DOHH2 (cell line): ENCODE data around the gene SLC29A4.

ENCODE experiments used
- H3F3A ChIP-seq: fragments of 200-600 bp; sonication (generic), shearing (Covaris generic); 2 replicates; pipeline ENCODE4 v1.6.0; 2016; ENCODE audit warnings: antibody characterized with exemption, mild to moderate bottlenecking; ENCODE audit not compliant: control insufficient read depth, insufficient read depth
- H3K27ac ChIP-seq: fragments of 200-600 bp; sonication (generic); 2 replicates; pipeline ENCODE4 v1.5.1; 2014; ENCODE audit warnings: low read depth, mild to moderate bottlenecking, low read length, moderate library complexity
- H3K27me3 ChIP-seq: fragments of 200-600 bp; sonication (generic); 2 replicates; pipeline ENCODE4 v1.6.1; 2014; ENCODE audit warnings: mild to moderate bottlenecking, low read length, mixed read lengths; ENCODE audit not compliant: control insufficient read depth
- H3K36me3 ChIP-seq: fragments of 200-600 bp; sonication (generic); 2 replicates; pipeline ENCODE4 v1.6.1; 2014; ENCODE audit warnings: mild to moderate bottlenecking, low read length, moderate library complexity, mixed read lengths; ENCODE audit not compliant: control insufficient read depth
- H3K4me1 ChIP-seq: fragments of 200-600 bp; sonication (generic); 2 replicates; pipeline ENCODE4 v1.6.1; 2014; ENCODE audit warnings: mild to moderate bottlenecking, low read length, mixed read lengths; ENCODE audit not compliant: control insufficient read depth
- H3K4me2 ChIP-seq: fragments of 200-600 bp; sonication (generic); 2 replicates; pipeline ENCODE4 v1.6.0; 2014; ENCODE audit warnings: mild to moderate bottlenecking, low read length, moderate library complexity
- H3K4me3 ChIP-seq: fragments of 200-600 bp; sonication (generic); 2 replicates; pipeline ENCODE4 v1.5.1; 2014; ENCODE audit warnings: mild to moderate bottlenecking, low read length, mixed read lengths
- H3K79me2 ChIP-seq: fragments of 200-600 bp; sonication (generic); 2 replicates; pipeline ENCODE4 v1.6.1; 2014; ENCODE audit warnings: mild to moderate bottlenecking, low read length, mixed read lengths; ENCODE audit not compliant: control insufficient read depth
- H3K9me2 ChIP-seq: fragments of 200-600 bp; sonication (generic); replicated peaks from 2 replicates; pipeline ENCODE4 v1.6.1; 2014; ENCODE audit warnings: mild to moderate bottlenecking, low read length, mixed read lengths; ENCODE audit not compliant: control insufficient read depth
- H3K9me3 ChIP-seq: fragments of 200-600 bp; sonication (generic); 2 replicates; pipeline ENCODE4 v1.6.1; 2014; ENCODE audit warnings: antibody characterized with exemption, low read length, mixed read lengths; ENCODE audit not compliant: control insufficient read depth, insufficient read depth
- H4K20me1 ChIP-seq: fragments of 200-600 bp; sonication (generic); 2 replicates; pipeline ENCODE4 v1.6.0; 2014; ENCODE audit warnings: low read depth, mild to moderate bottlenecking, antibody characterized with exemption, low read length, moderate library complexity; ENCODE audit not compliant: control insufficient read depth, insufficient read depth
- EZH2phosphoT487 ChIP-seq: fragments of 200-600 bp; sonication (generic); IDR thresholded peaks from 2 replicates; pipeline ENCODE4 v1.6.1; 2017; ENCODE audit warnings: borderline replicate concordance, mild to moderate bottlenecking, antibody characterized with exemption, low read length, moderate library complexity, mixed read lengths
- TF ChIP-seq, protein P1 (sequence below): fragments of 200-600 bp; sonication (generic); IDR thresholded peaks from one replicate; pipeline ENCODE4 v1.5.1; 2014; ENCODE audit warnings: antibody characterized with exemption, mild to moderate bottlenecking, low read depth, low read length; ENCODE audit not compliant: poor library complexity, severe bottlenecking

The SLC29A4 gene, protein sequence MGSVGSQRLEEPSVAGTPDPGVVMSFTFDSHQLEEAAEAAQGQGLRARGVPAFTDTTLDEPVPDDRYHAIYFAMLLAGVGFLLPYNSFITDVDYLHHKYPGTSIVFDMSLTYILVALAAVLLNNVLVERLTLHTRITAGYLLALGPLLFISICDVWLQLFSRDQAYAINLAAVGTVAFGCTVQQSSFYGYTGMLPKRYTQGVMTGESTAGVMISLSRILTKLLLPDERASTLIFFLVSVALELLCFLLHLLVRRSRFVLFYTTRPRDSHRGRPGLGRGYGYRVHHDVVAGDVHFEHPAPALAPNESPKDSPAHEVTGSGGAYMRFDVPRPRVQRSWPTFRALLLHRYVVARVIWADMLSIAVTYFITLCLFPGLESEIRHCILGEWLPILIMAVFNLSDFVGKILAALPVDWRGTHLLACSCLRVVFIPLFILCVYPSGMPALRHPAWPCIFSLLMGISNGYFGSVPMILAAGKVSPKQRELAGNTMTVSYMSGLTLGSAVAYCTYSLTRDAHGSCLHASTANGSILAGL

DNA sequence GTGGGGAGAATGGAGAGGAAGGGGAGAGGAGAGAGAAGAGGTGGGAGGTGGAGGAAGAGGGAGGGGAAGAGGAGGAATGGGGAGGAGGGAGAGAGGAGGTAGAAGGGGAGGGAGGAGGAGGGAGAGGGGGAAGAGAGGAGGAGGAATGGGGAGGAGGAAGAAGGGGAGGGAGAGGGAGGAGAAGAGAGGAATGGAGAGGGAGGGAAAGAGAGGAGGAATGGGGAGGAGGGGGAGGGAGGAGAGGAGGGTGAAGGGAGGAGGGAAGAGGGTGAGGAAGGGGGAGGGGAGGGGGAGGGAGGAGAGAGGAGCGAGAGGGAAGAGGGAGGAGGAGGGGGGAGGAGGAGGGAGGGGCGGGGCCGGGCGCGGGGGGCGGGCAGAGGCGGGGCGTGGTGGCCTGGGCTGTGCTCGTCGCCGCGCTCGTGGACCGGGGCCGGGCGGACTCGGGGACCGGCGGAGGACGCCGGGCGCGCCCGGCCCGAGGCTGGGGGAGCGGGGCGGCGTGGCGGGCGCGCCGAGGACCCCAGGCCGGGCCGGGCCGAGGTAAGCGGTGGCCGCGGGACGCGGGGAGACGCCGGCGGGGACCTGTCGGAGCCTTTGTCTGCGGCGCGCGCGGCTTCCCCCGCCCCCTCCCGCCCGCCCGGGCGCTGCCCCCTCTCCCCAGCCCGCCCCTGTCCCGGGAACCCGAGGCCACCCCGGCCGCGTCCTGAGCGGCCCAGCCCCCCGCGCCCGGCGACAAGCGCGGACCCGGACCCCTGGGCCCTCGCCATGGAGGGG lies at the start of gene SLC29A4:
SLC29A4 (plus strand) TSS at position 401 of the 774 bp plus-strand sequence. CDS start 4,874 bp downstream, outside the sequence.
- no peak for TF ChIP-seq EZH2phosphoT487
- TF ChIP-seq, protein P1, sequence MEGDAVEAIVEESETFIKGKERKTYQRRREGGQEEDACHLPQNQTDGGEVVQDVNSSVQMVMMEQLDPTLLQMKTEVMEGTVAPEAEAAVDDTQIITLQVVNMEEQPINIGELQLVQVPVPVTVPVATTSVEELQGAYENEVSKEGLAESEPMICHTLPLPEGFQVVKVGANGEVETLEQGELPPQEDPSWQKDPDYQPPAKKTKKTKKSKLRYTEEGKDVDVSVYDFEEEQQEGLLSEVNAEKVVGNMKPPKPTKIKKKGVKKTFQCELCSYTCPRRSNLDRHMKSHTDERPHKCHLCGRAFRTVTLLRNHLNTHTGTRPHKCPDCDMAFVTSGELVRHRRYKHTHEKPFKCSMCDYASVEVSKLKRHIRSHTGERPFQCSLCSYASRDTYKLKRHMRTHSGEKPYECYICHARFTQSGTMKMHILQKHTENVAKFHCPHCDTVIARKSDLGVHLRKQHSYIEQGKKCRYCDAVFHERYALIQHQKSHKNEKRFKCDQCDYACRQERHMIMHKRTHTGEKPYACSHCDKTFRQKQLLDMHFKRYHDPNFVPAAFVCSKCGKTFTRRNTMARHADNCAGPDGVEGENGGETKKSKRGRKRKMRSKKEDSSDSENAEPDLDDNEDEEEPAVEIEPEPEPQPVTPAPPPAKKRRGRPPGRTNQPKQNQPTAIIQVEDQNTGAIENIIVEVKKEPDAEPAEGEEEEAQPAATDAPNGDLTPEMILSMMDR, result no peak
- H4K20me1 ChIP-seq, result no peaks in the 10 kb centered on the region
- no peaks in the 10 kb centered on the region for H3K9me3 ChIP-seq
- H3K36me3 ChIP-seq, result no peaks in the 10 kb centered on the region
- H3K27me3 ChIP-seq, result peaks cover 6% of the 10 kb centered on the region
- no peaks in the 10 kb centered on the region for H3K4me1 ChIP-seq
- H3K4me3 ChIP-seq, result no peak within 1 kb of the TSS
- H3K4me2 ChIP-seq, result 0 out of 2 replicates have a peak within 1 kb of the TSS, but pooled peaks have one; percentile 3
- no peaks in the 10 kb centered on the region for H3F3A ChIP-seq
- H3K9me2 ChIP-seq, result no peaks in the 10 kb centered on the region
- H3K79me2 ChIP-seq, result no peaks in the 10 kb centered on the region
- no peak within 1 kb of the TSS for H3K27ac ChIP-seq

- Histone ChIP-seq H3K4me3 (peak overlapping the region; percentile 59), H3K4me1 (peaks cover 84% of the 10 kb centered on the region)
These were observed 47.6 kb upstream of the SLC29A4 start for GRCh38 chr7:5234852-5235831.

GRCh38 chr7:5237286-5237685 lies 45.5 kb upstream of the SLC29A4 start:
- H3K27me3 ChIP-seq, result peaks cover 18% of the 10 kb centered on the region
- TF ChIP-seq, protein P1, result no peak
- no peak for TF ChIP-seq EZH2phosphoT487
- no peaks in the 10 kb centered on the region for H3K79me2 ChIP-seq
- peaks cover 77% of the 10 kb centered on the region for H3K4me1 ChIP-seq
- H3F3A ChIP-seq, result peaks cover 26% of the 10 kb centered on the region
- peaks cover 15% of the 10 kb centered on the region for H3K36me3 ChIP-seq
- H3K9me3 ChIP-seq, result no peaks in the 10 kb centered on the region
- no peak overlapping the region for H3K27ac ChIP-seq
- H3K4me3 ChIP-seq, result 0 out of 2 replicates have a peak overlapping the region, but pooled peaks have one; percentile 13
- no peaks in the 10 kb centered on the region for H4K20me1 ChIP-seq
- no peaks in the 10 kb centered on the region for H3K9me2 ChIP-seq
- H3K4me2 ChIP-seq, result peak overlapping the region; percentile 46

More at GRCh38 chr7:5234852-5235831, 47.6 kb upstream of the SLC29A4 start:
- H3K27me3 ChIP-seq, result no peaks in the 10 kb centered on the region
- no peaks in the 10 kb centered on the region for H4K20me1 ChIP-seq
- H3K79me2 ChIP-seq, result no peaks in the 10 kb centered on the region
- H3K9me3 ChIP-seq, result no peaks in the 10 kb centered on the region
- TF ChIP-seq, protein P1, result no peak
- TF ChIP-seq EZH2phosphoT487, result no peak
- peak overlapping the region; percentile 93 for H3K4me2 ChIP-seq
- H3K36me3 ChIP-seq, result peaks cover 31% of the 10 kb centered on the region
- H3K27ac ChIP-seq, result peak overlapping the region; percentile 95
- peaks cover 47% of the 10 kb centered on the region for H3F3A ChIP-seq
- H3K9me2 ChIP-seq, result no peaks in the 10 kb centered on the region
